ENCODE data around the gene SOX11.

Gene SOX11

DNA sequence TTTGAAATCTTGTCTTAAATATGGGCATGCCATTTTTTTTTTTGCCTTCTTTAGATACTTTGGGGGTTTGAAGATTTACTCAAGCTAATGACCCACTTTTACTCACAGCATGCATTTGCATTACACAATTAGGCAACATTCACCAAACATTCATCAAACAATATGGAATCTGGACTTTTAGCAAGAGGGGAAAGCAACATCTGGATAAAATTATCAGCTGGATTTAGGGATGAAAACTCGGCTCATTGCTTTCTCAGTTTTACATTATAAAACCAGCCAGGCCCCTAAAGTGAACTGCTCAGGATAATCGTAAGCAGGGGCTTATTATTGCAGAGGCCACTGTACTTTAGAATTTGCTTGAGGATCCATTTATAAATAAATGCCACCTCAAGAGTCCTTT, 44.7 kb downstream of the SOX11 start:
- DNase-seq (ENCODE audit: extremely low spot score), result no peak
- TF ChIP-seq, protein P1, sequence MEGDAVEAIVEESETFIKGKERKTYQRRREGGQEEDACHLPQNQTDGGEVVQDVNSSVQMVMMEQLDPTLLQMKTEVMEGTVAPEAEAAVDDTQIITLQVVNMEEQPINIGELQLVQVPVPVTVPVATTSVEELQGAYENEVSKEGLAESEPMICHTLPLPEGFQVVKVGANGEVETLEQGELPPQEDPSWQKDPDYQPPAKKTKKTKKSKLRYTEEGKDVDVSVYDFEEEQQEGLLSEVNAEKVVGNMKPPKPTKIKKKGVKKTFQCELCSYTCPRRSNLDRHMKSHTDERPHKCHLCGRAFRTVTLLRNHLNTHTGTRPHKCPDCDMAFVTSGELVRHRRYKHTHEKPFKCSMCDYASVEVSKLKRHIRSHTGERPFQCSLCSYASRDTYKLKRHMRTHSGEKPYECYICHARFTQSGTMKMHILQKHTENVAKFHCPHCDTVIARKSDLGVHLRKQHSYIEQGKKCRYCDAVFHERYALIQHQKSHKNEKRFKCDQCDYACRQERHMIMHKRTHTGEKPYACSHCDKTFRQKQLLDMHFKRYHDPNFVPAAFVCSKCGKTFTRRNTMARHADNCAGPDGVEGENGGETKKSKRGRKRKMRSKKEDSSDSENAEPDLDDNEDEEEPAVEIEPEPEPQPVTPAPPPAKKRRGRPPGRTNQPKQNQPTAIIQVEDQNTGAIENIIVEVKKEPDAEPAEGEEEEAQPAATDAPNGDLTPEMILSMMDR (IDR thresholded peaks at IDR 0.05; ENCODE audit: control extremely low read depth, extremely low read depth, low read depth, missing control alignments), result no peak

GRCh38 chr2:5740053-5740452, 47.9 kb downstream of the SOX11 start:
- DNase-seq (ENCODE audit: extremely low spot score), result no peak
- ChIA-PET CTCF (interaction anchor here (1.1 to 1.4 kb wide), 2 partner anchors 11 to 27 kb away, joined by 3 read pairs; no protein-coding TSS in a partner anchor), POLR2A (no interaction called here)
- TF ChIP-seq, protein P1 (IDR thresholded peaks at IDR 0.05; ENCODE audit: control extremely low read depth, extremely low read depth, low read depth, missing control alignments), result no peak

More for the DNA sequence above, 44.7 kb downstream of the SOX11 start:
- POLR2A ChIA-PET, result no interaction called here
- CTCF ChIA-PET, result no interaction called here

- DNase-seq (ENCODE audit: extremely low spot score), result no peak
- ChIA-PET CTCF (interaction anchor here (1.1 to 1.4 kb wide), 2 partner anchors 10 to 27 kb away, joined by 3 read pairs; no protein-coding TSS in a partner anchor), POLR2A (no interaction called here)
- TF ChIP-seq, protein P1 (IDR thresholded peaks at IDR 0.05; ENCODE audit: control extremely low read depth, extremely low read depth, low read depth, missing control alignments), result no peak
Observed at GRCh38 chr2:5740817-5741216, 48.6 kb downstream of the SOX11 start.

DNA sequence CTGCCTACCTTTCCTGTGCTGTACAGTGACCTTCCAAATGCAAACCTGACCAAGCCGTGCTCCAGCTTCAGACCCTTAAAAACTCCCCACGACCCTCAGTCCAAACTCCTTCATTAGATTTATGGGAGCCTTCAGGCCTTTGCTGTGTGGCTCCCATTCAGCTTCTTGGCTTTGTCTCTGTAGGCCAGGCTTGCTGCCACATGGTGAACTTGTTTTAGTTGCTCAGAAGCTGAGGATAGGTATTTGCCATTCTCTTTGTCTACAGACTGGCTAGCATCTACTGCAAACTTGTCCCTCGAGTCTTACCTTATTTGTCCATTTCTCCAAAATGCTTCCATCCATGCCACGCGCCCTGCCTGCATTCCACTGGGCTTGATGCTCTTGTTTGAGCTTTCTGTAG, 49.1 kb downstream of the SOX11 start:
- TF ChIP-seq, protein P1 (IDR thresholded peaks at IDR 0.05; ENCODE audit: control extremely low read depth, extremely low read depth, low read depth, missing control alignments), result no peak
- POLR2A ChIA-PET, result no interaction called here
- no peak for DNase-seq (ENCODE audit: extremely low spot score)
- CTCF ChIA-PET, result interaction anchor here (1.4 kb wide), 1 partner anchor 10 kb away, joined by 3 read pairs; no protein-coding TSS in a partner anchor

DNA sequence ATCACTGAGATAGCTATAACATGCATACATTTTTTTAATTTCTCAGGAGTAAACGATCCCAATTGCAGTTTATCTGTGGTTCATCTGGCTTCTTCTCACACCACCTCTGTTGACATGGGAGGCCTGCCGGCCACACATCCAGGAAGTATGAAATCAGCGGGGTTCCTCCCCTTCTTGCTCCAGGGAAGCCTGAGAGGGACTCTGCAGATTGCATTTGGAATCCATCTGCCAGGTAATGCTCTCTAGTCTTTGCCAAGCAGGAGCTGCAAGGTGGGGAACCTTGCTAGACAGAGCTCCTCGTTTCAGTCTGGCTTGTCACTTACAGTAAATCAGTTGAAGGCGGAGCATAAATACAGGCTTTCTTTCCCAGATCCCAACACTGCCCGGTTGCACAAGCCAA, 49.9 kb downstream of the SOX11 start:
- DNase-seq (ENCODE audit: extremely low spot score), result no peak
- TF ChIP-seq, protein P1 (IDR thresholded peaks at IDR 0.05; ENCODE audit: control extremely low read depth, extremely low read depth, low read depth, missing control alignments), result no peak
- CTCF ChIA-PET, result no interaction called here
- POLR2A ChIA-PET, result no interaction called here

DNA sequence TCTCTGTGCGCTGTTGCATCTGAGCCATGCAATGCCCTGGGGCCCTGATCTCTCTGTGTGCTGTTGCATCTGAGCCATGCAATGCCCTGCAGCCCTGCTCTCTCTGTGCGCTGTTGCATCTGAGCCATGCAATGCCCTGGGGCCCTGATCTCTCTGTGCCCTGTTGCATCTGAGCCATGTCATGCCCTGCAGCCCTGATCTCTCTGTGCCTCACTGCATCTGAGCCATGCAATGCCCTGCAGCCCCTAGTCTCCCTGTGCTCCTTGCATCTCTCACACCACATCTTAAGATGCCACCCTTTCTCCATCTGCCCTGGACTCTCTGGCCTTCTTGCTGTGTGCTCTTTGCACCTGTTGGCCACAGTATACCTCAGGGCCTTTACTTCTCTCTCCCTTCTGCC, 56.2 kb downstream of the SOX11 start:
- no peak for DNase-seq (ENCODE audit: extremely low spot score)
- ChIA-PET CTCF (no interaction called here), POLR2A (no interaction called here)
- TF ChIP-seq, protein P1 (IDR thresholded peaks at IDR 0.05; ENCODE audit: control extremely low read depth, extremely low read depth, low read depth, missing control alignments), result no peak

DNA sequence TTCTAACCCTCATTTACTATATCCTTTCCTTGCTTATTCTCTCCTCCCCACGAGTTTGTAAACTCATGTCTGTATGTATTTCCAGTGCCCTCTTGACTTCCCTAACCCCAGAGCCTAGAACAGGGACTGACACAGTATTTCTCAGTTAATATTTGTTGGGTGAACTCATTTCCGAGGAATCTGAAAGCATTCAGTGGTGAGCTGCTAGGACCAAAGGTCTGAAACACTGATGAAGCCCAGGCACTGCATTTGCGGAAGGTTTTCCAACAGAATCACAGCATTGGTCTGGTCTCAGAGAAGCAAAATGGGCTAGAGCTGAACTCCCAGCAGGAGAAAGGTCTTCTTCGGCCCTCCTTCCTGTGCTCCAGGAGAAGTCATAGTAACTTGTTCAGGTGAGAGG, 56.8 kb downstream of the SOX11 start:
- TF ChIP-seq, protein P1 (IDR thresholded peaks at IDR 0.05; ENCODE audit: control extremely low read depth, extremely low read depth, low read depth, missing control alignments), result no peak
- POLR2A ChIA-PET, result no interaction called here
- CTCF ChIA-PET, result interaction anchor here (0.8 to 1.4 kb wide), 2 partner anchors 19 to 32 kb away, joined by 3 read pairs; no protein-coding TSS in a partner anchor
- DNase-seq (ENCODE audit: extremely low spot score), result no peak

All from GM10248 (cell line).